H9 (cell line): ENCODE results near the gene PDE3B. TPM values are rescaled to one million over a fixed set of nuclear protein-coding genes. Genes with fewer than 3 reads are reported as not detected.

ENCODE experiments used
- DNase-seq: peaks from one replicate; pipeline ENCODE4 v3.0.0-alpha.2; 2017
- H2AFZ ChIP-seq: one replicate; pipeline ENCODE4 v1.6.1; 2013; ENCODE audit warnings: mild to moderate bottlenecking, low read length, control low read depth, moderate library complexity
- H2AK5ac ChIP-seq: 2 replicates; pipeline ENCODE4 v1.6.1; 2013; ENCODE audit warnings: low read length, control low read depth, mixed read lengths; ENCODE audit not compliant: insufficient read length
- H2BK120ac ChIP-seq: one replicate; pipeline ENCODE4 v1.6.1; 2013; ENCODE audit warnings: low read depth, mild to moderate bottlenecking, low read length, control low read depth, inconsistent platforms; ENCODE audit not compliant: poor library complexity, severe bottlenecking
- H2BK12ac ChIP-seq: 2 replicates; pipeline ENCODE4 v1.6.1; 2013; ENCODE audit warnings: low read length, control low read depth, mixed read lengths, low read depth; ENCODE audit not compliant: insufficient read length
- H2BK15ac ChIP-seq: 2 replicates; pipeline ENCODE4 v1.6.1; 2013; ENCODE audit warnings: low read depth, low read length, control low read depth
- H2BK20ac ChIP-seq: one replicate; pipeline ENCODE4 v1.6.1; 2013; ENCODE audit warnings: low read depth, mild to moderate bottlenecking, low read length, control low read depth, inconsistent platforms; ENCODE audit not compliant: poor library complexity, severe bottlenecking
- H2BK5ac ChIP-seq: 2 replicates; pipeline ENCODE4 v1.6.1; 2013; ENCODE audit warnings: low read length, control low read depth, mixed read lengths; ENCODE audit not compliant: insufficient read length
- H3K14ac ChIP-seq: 2 replicates; pipeline ENCODE4 v1.6.1; 2013; ENCODE audit warnings: low read length, control low read depth; ENCODE audit not compliant: insufficient read depth
- H3K18ac ChIP-seq: 2 replicates; pipeline ENCODE4 v1.6.1; 2013; ENCODE audit warnings: low read depth, mild to moderate bottlenecking, mixed read lengths, low read length, control low read depth; ENCODE audit not compliant: insufficient read length
- H3K23ac ChIP-seq: 2 replicates; pipeline ENCODE4 v1.6.1; 2013; ENCODE audit warnings: low read length, control low read depth, mixed read lengths, low read depth; ENCODE audit not compliant: insufficient read length
- H3K23me2 ChIP-seq: 2 replicates; pipeline ENCODE4 v1.6.1; 2013; ENCODE audit warnings: low read depth, mild to moderate bottlenecking, mixed read lengths, low read length, control low read depth; ENCODE audit not compliant: insufficient read length, poor library complexity, severe bottlenecking
- H3K27ac ChIP-seq: 2 replicates; pipeline ENCODE4 v1.5.1; 2013; ENCODE audit warnings: low read length, control low read depth, mixed read lengths, low read depth; ENCODE audit not compliant: insufficient read length
- H3K27me3 ChIP-seq: 2 replicates; pipeline ENCODE4 v1.6.1; 2013; ENCODE audit warnings: low read length, control low read depth, inconsistent platforms; ENCODE audit not compliant: insufficient read depth
- H3K4ac ChIP-seq: 2 replicates; pipeline ENCODE4 v1.6.1; 2013; ENCODE audit warnings: low read depth, mild to moderate bottlenecking, control low read depth, inconsistent platforms, low read length, moderate library complexity
- H3K4me1 ChIP-seq: 2 replicates; pipeline ENCODE4 v1.6.1; 2013; ENCODE audit warnings: low read length, control low read depth, inconsistent platforms; ENCODE audit not compliant: insufficient read depth
- H3K4me2 ChIP-seq: 2 replicates; pipeline ENCODE4 v1.6.1; 2013; ENCODE audit warnings: low read length, control low read depth, mixed read lengths; ENCODE audit not compliant: insufficient read length, insufficient read depth
- H3K56ac ChIP-seq: 2 replicates; pipeline ENCODE4 v1.6.1; 2013; ENCODE audit warnings: low read depth, mild to moderate bottlenecking, mixed read lengths, low read length, control low read depth; ENCODE audit not compliant: insufficient read length
- H3K79me1 ChIP-seq: 2 replicates; pipeline ENCODE4 v1.6.1; 2013; ENCODE audit warnings: low read depth, mild to moderate bottlenecking, moderate library complexity, low read length, control low read depth, inconsistent platforms; ENCODE audit not compliant: insufficient read depth, poor library complexity, severe bottlenecking
- H3K79me2 ChIP-seq: 2 replicates; pipeline ENCODE4 v1.6.1; 2013; ENCODE audit warnings: low read length, control low read depth, inconsistent platforms; ENCODE audit not compliant: insufficient read depth
- H3K9ac ChIP-seq: 2 replicates; pipeline ENCODE4 v1.6.1; 2013; ENCODE audit warnings: low read length, control low read depth, mixed read lengths; ENCODE audit not compliant: insufficient read length; ENCODE audit errors: extremely low read depth
- H3K9me3 ChIP-seq: one replicate; pipeline ENCODE4 v1.6.1; 2013; ENCODE audit warnings: low read depth, low read length, inconsistent platforms; ENCODE audit not compliant: control insufficient read depth
- H3T11ph ChIP-seq: one replicate; pipeline ENCODE4 v1.6.1; 2013; ENCODE audit warnings: mild to moderate bottlenecking, low read length, control low read depth, inconsistent platforms
- H4K20me1 ChIP-seq: one replicate; pipeline ENCODE4 v1.6.1; 2013; ENCODE audit not compliant: control insufficient read depth, insufficient read length, insufficient read depth
- H4K5ac ChIP-seq: 2 replicates; pipeline ENCODE4 v1.6.1; 2013; ENCODE audit warnings: low read depth, mild to moderate bottlenecking, mixed read lengths, low read length, control low read depth; ENCODE audit not compliant: insufficient read length
- H4K8ac ChIP-seq: replicated peaks from 2 replicates; pipeline ENCODE4 v1.6.1; 2013; ENCODE audit warnings: low read length, control low read depth, mixed read lengths, low read depth; ENCODE audit not compliant: insufficient read length
- H4K91ac ChIP-seq: 2 replicates; pipeline ENCODE4 v1.6.1; 2013; ENCODE audit warnings: low read depth, mild to moderate bottlenecking, moderate library complexity, mixed read lengths, low read length, control low read depth; ENCODE audit not compliant: insufficient read length
- H3K27ac Mint-ChIP-seq, 3 experiments: 2 replicates in 2 of 3; 3 replicates in 1 of 3; pipeline ENCODE4 v1.8.0; 2020 to 2021; ENCODE audit warnings: mixed read lengths in 3 of 3, mild to moderate bottlenecking in 1 of 3, moderate library complexity in 1 of 3
- H3K27me3 Mint-ChIP-seq: 2 replicates; pipeline ENCODE4 v1.8.0; 2021; ENCODE audit warnings: low read depth, mild to moderate bottlenecking, moderate library complexity, mixed read lengths
- H3K36me3 Mint-ChIP-seq, 3 experiments: 2 replicates in 2 of 3; 3 replicates in 1 of 3; pipeline ENCODE4 v1.8.0; 2020 to 2021; ENCODE audit warnings: low read depth in 3 of 3, mixed read lengths in 3 of 3; ENCODE audit not compliant: insufficient read depth in 1 of 3
- H3K4me1 Mint-ChIP-seq, 2 experiments: 2 replicates each; pipeline ENCODE4 v1.8.0; 2020; ENCODE audit warnings: mixed read lengths in 2 of 2
- H3K4me3 Mint-ChIP-seq, 2 experiments: 2 replicates in 1 of 2; 3 replicates in 1 of 2; pipeline ENCODE4 v1.8.0; 2020 to 2021; ENCODE audit warnings: mild to moderate bottlenecking in 2 of 2, mixed read lengths in 2 of 2, moderate library complexity in 1 of 2
- H3K9me3 Mint-ChIP-seq, 2 experiments: 2 replicates in 1 of 2; 3 replicates in 1 of 2; pipeline ENCODE4 v1.8.0; 2020; ENCODE audit warnings: mild to moderate bottlenecking in 2 of 2, mixed read lengths in 2 of 2, moderate library complexity in 1 of 2
- WGBS: extraction: QIAGEN DNeasy Blood & Tissue Kit; methylation state at CpG from one replicate; pipeline ENCODE4 v1.1.7; 2013; ENCODE audit warnings: missing lambda C conversion rate, low lambda C conversion rate, mixed read lengths; ENCODE audit not compliant: insufficient read length; ENCODE audit errors: extremely low coverage; 5-methylcytosine and 5-hydroxymethylcytosine counted together
- total RNA-seq: library from RNA; stranded (reverse); gene quantifications from 2 replicates; pipeline ENCODE4 v1.2.1, GENCODE V29; 2021
- TF ChIP-seq, protein P1 (sequence below): fragments of 200-600 bp; sonication (generic); conservative IDR thresholded peaks from 3 replicates; pipeline ENCODE4 v1.8.0; 2021; ENCODE audit warnings: antibody characterized with exemption, mild to moderate bottlenecking

PDE3B gene
- total RNA-seq, 1 experiment from 2014 or later, result 6.6 TPM

DNA sequence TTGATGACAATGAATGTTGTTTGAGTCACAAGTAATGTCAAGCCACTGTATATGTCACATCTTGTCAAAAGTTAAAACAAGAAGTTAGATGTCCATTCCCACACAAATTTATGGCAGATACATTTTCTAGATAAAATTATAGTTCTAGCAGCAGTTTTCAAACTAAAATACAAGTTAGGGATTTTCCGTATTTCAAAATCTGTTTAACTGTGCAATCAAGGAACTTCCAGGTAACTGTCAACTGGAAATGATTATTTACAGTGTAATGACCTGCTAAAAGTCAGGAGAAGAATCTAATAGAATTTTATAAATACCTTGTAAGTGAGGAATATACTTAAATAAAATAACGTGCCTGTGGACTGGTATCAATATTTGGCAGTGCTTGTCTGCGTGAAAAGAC, 111.5 kb downstream of the PDE3B start:
- H3K14ac ChIP-seq, result no peak overlapping the region
- H2BK12ac ChIP-seq, result no peak overlapping the region
- no peak overlapping the region for H3T11ph ChIP-seq
- no peak for DNase-seq
- no peaks in the 10 kb centered on the region for H3K23me2 ChIP-seq
- Mint-ChIP-seq H3K9me3 (no peaks in the 10 kb centered on the region), H3K27me3 (no peaks in the 10 kb centered on the region), H3K4me3 (no peak overlapping the region), H3K27ac (no peak overlapping the region), H3K4me1 (no peaks in the 10 kb centered on the region; a peak in 1 of 4 replicates), H3K36me3 (no peaks in the 10 kb centered on the region)
- H2BK15ac ChIP-seq, result no peak overlapping the region
- H3K27me3 ChIP-seq, result no peaks in the 10 kb centered on the region
- H3K4me1 ChIP-seq, result no peaks in the 10 kb centered on the region
- H3K56ac ChIP-seq, result no peak overlapping the region
- H2AK5ac ChIP-seq, result no peak overlapping the region
- H3K23ac ChIP-seq, result no peak overlapping the region
- H4K8ac ChIP-seq, result no peak overlapping the region
- H2BK20ac ChIP-seq, result no peak overlapping the region
- H3K9ac ChIP-seq, result no peak overlapping the region
- TF ChIP-seq, protein P1, sequence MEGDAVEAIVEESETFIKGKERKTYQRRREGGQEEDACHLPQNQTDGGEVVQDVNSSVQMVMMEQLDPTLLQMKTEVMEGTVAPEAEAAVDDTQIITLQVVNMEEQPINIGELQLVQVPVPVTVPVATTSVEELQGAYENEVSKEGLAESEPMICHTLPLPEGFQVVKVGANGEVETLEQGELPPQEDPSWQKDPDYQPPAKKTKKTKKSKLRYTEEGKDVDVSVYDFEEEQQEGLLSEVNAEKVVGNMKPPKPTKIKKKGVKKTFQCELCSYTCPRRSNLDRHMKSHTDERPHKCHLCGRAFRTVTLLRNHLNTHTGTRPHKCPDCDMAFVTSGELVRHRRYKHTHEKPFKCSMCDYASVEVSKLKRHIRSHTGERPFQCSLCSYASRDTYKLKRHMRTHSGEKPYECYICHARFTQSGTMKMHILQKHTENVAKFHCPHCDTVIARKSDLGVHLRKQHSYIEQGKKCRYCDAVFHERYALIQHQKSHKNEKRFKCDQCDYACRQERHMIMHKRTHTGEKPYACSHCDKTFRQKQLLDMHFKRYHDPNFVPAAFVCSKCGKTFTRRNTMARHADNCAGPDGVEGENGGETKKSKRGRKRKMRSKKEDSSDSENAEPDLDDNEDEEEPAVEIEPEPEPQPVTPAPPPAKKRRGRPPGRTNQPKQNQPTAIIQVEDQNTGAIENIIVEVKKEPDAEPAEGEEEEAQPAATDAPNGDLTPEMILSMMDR, result no peak
- H3K27ac ChIP-seq, result no peak overlapping the region
- H3K9me3 ChIP-seq, result no peaks in the 10 kb centered on the region
- no peak overlapping the region for H3K4me2 ChIP-seq
- no peaks in the 10 kb centered on the region for H4K20me1 ChIP-seq
- no peak overlapping the region for H4K91ac ChIP-seq
- H3K79me1 ChIP-seq, result no peaks in the 10 kb centered on the region
- H4K5ac ChIP-seq, result no peak overlapping the region
- no peak overlapping the region for H2BK120ac ChIP-seq
- WGBS, result no CpG with 5 or more reads among the region's 3 CpGs
- H3K4ac ChIP-seq, result no peak overlapping the region
- H2AFZ ChIP-seq, result no peak overlapping the region
- no peak overlapping the region for H3K18ac ChIP-seq
- H3K79me2 ChIP-seq, result no peaks in the 10 kb centered on the region
- H2BK5ac ChIP-seq, result no peak overlapping the region
